SJSA1 (cell line): ENCODE measurements around the gene AP1S3. TPM values are rescaled to one million over a fixed set of nuclear protein-coding genes. Genes with fewer than 3 reads are reported as not detected.
A peak's percentile ranks its signal among the peaks of the same experiment; 100 is the strongest.
"Not testable (repeated sequence)": the region's sequence is repeated elsewhere in the genome, so short reads cannot be mapped to it uniquely, and the experiment has no call there.

ENCODE experiments used
- DNase-seq, 2 experiments: peaks; one replicate each; pipeline ENCODE4 v3.0.0-alpha.2; 2015 to 2020; ENCODE audit warnings: low spot score in 2 of 2, low read depth in 1 of 2
- H3K27ac ChIP-seq: fragments of 250-450 bp; sonication (Bioruptor Pico); 2 replicates; pipeline ENCODE4 v1.5.1; 2020; ENCODE audit warnings: mild to moderate bottlenecking, moderate library complexity
- H3K27me3 ChIP-seq: fragments of 250-450 bp; sonication (Bioruptor Pico); replicated peaks from 2 replicates; pipeline ENCODE4 v1.5.1; 2020; ENCODE audit warnings: mild to moderate bottlenecking, moderate library complexity
- H3K36me3 ChIP-seq: fragments of 250-450 bp; sonication (Bioruptor Pico); 2 replicates; pipeline ENCODE4 v1.5.1; 2020; ENCODE audit warnings: mild to moderate bottlenecking
- H3K4me1 ChIP-seq: fragments of 250-450 bp; sonication (Bioruptor Pico); replicated peaks from 2 replicates; pipeline ENCODE4 v1.6.1; 2021; ENCODE audit warnings: mild to moderate bottlenecking
- H3K4me3 ChIP-seq: fragments of 250-450 bp; sonication (Bioruptor Pico); 2 replicates; pipeline ENCODE4 v1.5.1; 2020; ENCODE audit warnings: mild to moderate bottlenecking
- H3K9me3 ChIP-seq: fragments of 250-450 bp; sonication (Bioruptor Pico); replicated peaks from 2 replicates; pipeline ENCODE4 v1.5.1; 2020; ENCODE audit warnings: mild to moderate bottlenecking
- total RNA-seq: library from RNA; depleted of rRNA; stranded (reverse); fragments of >200 nt; shearing (Covaris generic); gene quantifications from 2 replicates; pipeline ENCODE4 v1.2.3, GENCODE V29; 2014

AP1S3 gene
- total RNA-seq, 1 experiment from 2014 or later, result 6.4 TPM

- H3K36me3 ChIP-seq, result no peaks in the 10 kb centered on the region; the same call in 1 of the 2 replicates
- no peaks in the 10 kb centered on the region for H3K27me3 ChIP-seq
- H3K27ac ChIP-seq, result no peak overlapping the region
- H3K9me3 ChIP-seq, result no peaks in the 10 kb centered on the region
- no peak for DNase-seq
- H3K4me1 ChIP-seq, result no peaks in the 10 kb centered on the region
- H3K4me3 ChIP-seq, result no peak overlapping the region
Observed at GRCh38 chr2:223782629-223783028, 54.8 kb downstream of the AP1S3 start.

- no peaks in the 10 kb centered on the region for H3K27me3 ChIP-seq
- H3K4me3 ChIP-seq, result no peak overlapping the region
- H3K9me3 ChIP-seq, result no peaks in the 10 kb centered on the region
- no peak for DNase-seq
- no peaks in the 10 kb centered on the region; the same call in 1 of the 2 replicates for H3K36me3 ChIP-seq
- H3K27ac ChIP-seq, result no peak overlapping the region
- no peaks in the 10 kb centered on the region for H3K4me1 ChIP-seq
Observed at GRCh38 chr2:223781560-223781959, 55.8 kb downstream of the AP1S3 start.

GRCh38 chr2:223779877-223780276, 57.5 kb downstream of the AP1S3 start:
- Histone ChIP-seq H3K4me1 (no peaks in the 10 kb centered on the region), H3K4me3 (no peak overlapping the region), H3K27ac (no peak overlapping the region), H3K9me3 (no peaks in the 10 kb centered on the region), H3K27me3 (no peaks in the 10 kb centered on the region), H3K36me3 (no peaks in the 10 kb centered on the region; the same call in 1 of the 2 replicates)
- peak; percentile 24 to 58 for DNase-seq

- Histone ChIP-seq H3K9me3 (no peaks in the 10 kb centered on the region), H3K4me3 (no peak overlapping the region), H3K27ac (no peak overlapping the region), H3K36me3 (no peaks in the 10 kb centered on the region), H3K4me1 (no peaks in the 10 kb centered on the region), H3K27me3 (no peaks in the 10 kb centered on the region)
- DNase-seq, result no peak
Observed at GRCh38 chr2:223774193-223774592, 63.2 kb downstream of the AP1S3 start.

- H3K27ac ChIP-seq, result no peak overlapping the region
- H3K4me1 ChIP-seq, result no peaks in the 10 kb centered on the region
- H3K27me3 ChIP-seq, result no peaks in the 10 kb centered on the region
- no peak overlapping the region for H3K4me3 ChIP-seq
- H3K9me3 ChIP-seq, result no peaks in the 10 kb centered on the region
- no peaks in the 10 kb centered on the region for H3K36me3 ChIP-seq
- no peak for DNase-seq
Observed at GRCh38 chr2:223772363-223772762, 65.0 kb downstream of the AP1S3 start.

GRCh38 chr2:223771475-223771874, 65.9 kb downstream of the AP1S3 start:
- no peak overlapping the region for H3K4me3 ChIP-seq
- H3K27ac ChIP-seq, result no peak overlapping the region
- no peaks in the 10 kb centered on the region for H3K36me3 ChIP-seq
- no peaks in the 10 kb centered on the region for H3K27me3 ChIP-seq
- H3K4me1 ChIP-seq, result no peaks in the 10 kb centered on the region
- no peak for DNase-seq
- H3K9me3 ChIP-seq, result no peaks in the 10 kb centered on the region

- H3K4me1 ChIP-seq, result no peaks in the 10 kb centered on the region
- H3K4me3 ChIP-seq, result no peak overlapping the region
- H3K27ac ChIP-seq, result no peak overlapping the region
- H3K36me3 ChIP-seq, result no peaks in the 10 kb centered on the region
- no peak for DNase-seq
- no peaks in the 10 kb centered on the region for H3K9me3 ChIP-seq
- no peaks in the 10 kb centered on the region for H3K27me3 ChIP-seq
Observed at GRCh38 chr2:223768179-223768578, 69.2 kb downstream of the AP1S3 start.

GRCh38 chr2:223767341-223767740, 70.0 kb downstream of the AP1S3 start:
- Histone ChIP-seq H3K27me3 (no peaks in the 10 kb centered on the region), H3K36me3 (no peaks in the 10 kb centered on the region), H3K27ac (no peak overlapping the region), H3K9me3 (no peaks in the 10 kb centered on the region), H3K4me3 (no peak overlapping the region), H3K4me1 (no peaks in the 10 kb centered on the region)
- DNase-seq, result no peak

GRCh38 chr2:223765221-223765785, 72.1 kb downstream of the AP1S3 start:
- Histone ChIP-seq H3K9me3 (no peaks in the 10 kb centered on the region), H3K27ac (no peak overlapping the region), H3K4me3 (no peak overlapping the region), H3K4me1 (peaks cover 12% of the 10 kb centered on the region), H3K36me3 (no peaks in the 10 kb centered on the region), H3K27me3 (no peaks in the 10 kb centered on the region)
- DNase-seq, result no peak

- no peak overlapping the region for H3K27ac ChIP-seq
- no peak for DNase-seq
- H3K9me3 ChIP-seq, result no peaks in the 10 kb centered on the region
- no peak overlapping the region for H3K4me3 ChIP-seq
- no peaks in the 10 kb centered on the region for H3K27me3 ChIP-seq
- H3K4me1 ChIP-seq, result peaks cover 16% of the 10 kb centered on the region
- no peaks in the 10 kb centered on the region for H3K36me3 ChIP-seq
Observed at GRCh38 chr2:223764796-223765195, 72.6 kb downstream of the AP1S3 start.

GRCh38 chr2:223762853-223763252, 74.5 kb downstream of the AP1S3 start:
- no peak overlapping the region for H3K27ac ChIP-seq
- peaks cover 21% of the 10 kb centered on the region for H3K4me1 ChIP-seq
- H3K27me3 ChIP-seq, result no peaks in the 10 kb centered on the region
- no peak overlapping the region for H3K4me3 ChIP-seq
- no peak for DNase-seq
- no peaks in the 10 kb centered on the region for H3K9me3 ChIP-seq
- no peaks in the 10 kb centered on the region for H3K36me3 ChIP-seq

- not testable (repeated sequence) for DNase-seq, H3K27ac ChIP-seq, H3K27me3 ChIP-seq, H3K9me3 ChIP-seq, H3K36me3 ChIP-seq, H3K4me3 ChIP-seq
- H3K4me1 ChIP-seq, result peaks cover 21% of the 10 kb centered on the region
Observed at GRCh38 chr2:223761746-223762145, 75.6 kb downstream of the AP1S3 start.

GRCh38 chr2:223760838-223761502, 76.4 kb downstream of the AP1S3 start:
- Histone ChIP-seq H3K27ac (no peak overlapping the region), H3K27me3 (no peaks in the 10 kb centered on the region), H3K9me3 (no peaks in the 10 kb centered on the region), H3K36me3 (no peaks in the 10 kb centered on the region), H3K4me1 (peaks cover 21% of the 10 kb centered on the region), H3K4me3 (no peak overlapping the region)
- peak; percentile 60 to 79 for DNase-seq

GRCh38 chr2:223759569-223760430, 77.6 kb downstream of the AP1S3 start:
- no peak overlapping the region for H3K27ac ChIP-seq

More at GRCh38 chr2:223759569-223760430, 77.6 kb downstream of the AP1S3 start:
- no peak for DNase-seq
- H3K4me1 ChIP-seq, result peaks cover 21% of the 10 kb centered on the region
- no peaks in the 10 kb centered on the region for H3K9me3 ChIP-seq
- no peaks in the 10 kb centered on the region for H3K27me3 ChIP-seq
- no peaks in the 10 kb centered on the region for H3K36me3 ChIP-seq
- H3K4me3 ChIP-seq, result no peak overlapping the region
